Measurements from ENCODE around the gene NNT. TPM values are rescaled to one million over a fixed set of nuclear protein-coding genes. Genes with fewer than 3 reads are reported as not detected.

NNT gene
- total and polyA plus RNA-seq, 2 of the 13 experiments (the other 11 are each of a cell fraction or from before 2014, with no cell fraction given), result 21.1 to 58.0 TPM

- FAIRE-seq (no peak), DNase-seq (ENCODE audit: low spot score) (no peak), ATAC-seq (no peak)
- Histone ChIP-seq H3K9ac (ENCODE audit: insufficient read depth, low read depth, low read length) (no peak overlapping the region), H3K27ac (ENCODE audit: extremely low read length, insufficient read depth, low read length) (no peak overlapping the region), H4K20me1 (ENCODE audit: insufficient read depth, low read length) (no peaks in the 10 kb centered on the region), H2AFZ (ENCODE audit: low read length) (no peak overlapping the region), H3K27me3 (ENCODE audit: control insufficient read depth in 1 of 2, insufficient read depth in 2 of 2, low read length in 2 of 2) (no peaks in the 10 kb centered on the region), H3K36me3 (replicated peaks in 1 of 2; ENCODE audit: control insufficient read depth in 1 of 2, insufficient read depth in 2 of 2, low read length in 2 of 2) (0 out of 5 replicates have a peak, but pooled peaks cover 0 to 3% of the 10 kb centered on the region in 2 experiments), H3K4me2 (ENCODE audit: low read depth, low read length) (no peak overlapping the region), H3K79me2 (ENCODE audit: insufficient read depth, low read length) (no peaks in the 10 kb centered on the region), H3K4me3 (replicated peaks in 1 of 3; ENCODE audit: insufficient read depth in 1 of 3, low read depth in 2 of 3, low read length in 3 of 3) (no peak overlapping the region), H3K4me1 (ENCODE audit: insufficient read depth, low read length) (no peaks in the 10 kb centered on the region), H3K9me3 (ENCODE audit: low read length) (no peaks in the 10 kb centered on the region)
- CTCF ChIA-PET (ENCODE audit: low intra/inter-chr PET ratio, low total read pairs), result no interaction called here
- POLR2A ChIA-PET, result no interaction called here
- no peak for TF ChIP-seq SETDB1 (CRISPR knock-in tag; IDR thresholded peaks at IDR 0.05; ENCODE audit: borderline replicate concordance)
- TF ChIP-seq PHF20 (CRISPR knock-in tag; IDR thresholded peaks at IDR 0.05), result no peak
- TF ChIP-seq FOXK2 (IDR thresholded peaks at IDR 0.05), result no peak
- TF ChIP-seq AGO1 (IDR thresholded peaks at IDR 0.05; ENCODE audit: low read depth, low read length, poor library complexity, severe bottlenecking), result no peak
- TF ChIP-seq ZNF280B (CRISPR knock-in tag; IDR thresholded peaks at IDR 0.05; ENCODE audit: borderline replicate concordance), result no peak
- no peak for TF ChIP-seq NFKBIZ (CRISPR knock-in tag; IDR thresholded peaks at IDR 0.05)
- no peak for TF ChIP-seq PHF5A (CRISPR knock-in tag; IDR thresholded peaks at IDR 0.05; ENCODE audit: low read depth, unreplicated experiment)
- TF ChIP-seq, protein P1, sequence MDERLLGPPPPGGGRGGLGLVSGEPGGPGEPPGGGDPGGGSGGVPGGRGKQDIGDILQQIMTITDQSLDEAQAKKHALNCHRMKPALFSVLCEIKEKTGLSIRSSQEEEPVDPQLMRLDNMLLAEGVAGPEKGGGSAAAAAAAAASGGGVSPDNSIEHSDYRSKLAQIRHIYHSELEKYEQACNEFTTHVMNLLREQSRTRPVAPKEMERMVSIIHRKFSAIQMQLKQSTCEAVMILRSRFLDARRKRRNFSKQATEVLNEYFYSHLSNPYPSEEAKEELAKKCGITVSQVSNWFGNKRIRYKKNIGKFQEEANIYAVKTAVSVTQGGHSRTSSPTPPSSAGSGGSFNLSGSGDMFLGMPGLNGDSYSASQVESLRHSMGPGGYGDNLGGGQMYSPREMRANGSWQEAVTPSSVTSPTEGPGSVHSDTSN (CRISPR knock-in tag; IDR thresholded peaks at IDR 0.05), result no peak
- TF ChIP-seq AHR (CRISPR knock-in tag; IDR thresholded peaks at IDR 0.05), result no peak
- TF ChIP-seq SMAD1 (CRISPR knock-in tag; IDR thresholded peaks at IDR 0.05; ENCODE audit: borderline replicate concordance, low read depth), result no peak
- TF ChIP-seq GLMP (CRISPR knock-in tag; IDR thresholded peaks at IDR 0.05; ENCODE audit: borderline replicate concordance), result no peak
- TF ChIP-seq BRCA1 (CRISPR knock-in tag; IDR thresholded peaks at IDR 0.05), result no peak
- TF ChIP-seq JUNB (CRISPR knock-in tag; IDR thresholded peaks at IDR 0.05; ENCODE audit: borderline replicate concordance), result no peak
- in situ Hi-C loops (cut with HindIII; ENCODE audit: extremely low pct_ligation_motif_present, low pct_unique_long_range_greater_than_20kb) (no loop called here), intact Hi-C loops (cut with micrococcal nuclease; ENCODE audit: unreplicated experiment) (no loop called here)
- BruUV-seq (replicated peaks), result no TSS peak
Observed at GRCh38 chr5:43590700-43591099, 12.3 kb upstream of the NNT start.

All from HepG2 (cell line).